Aorta (tissue), 5 donors: ENCODE data around the gene KCNK6. TPM values are rescaled to one million over a fixed set of nuclear protein-coding genes. Genes with fewer than 3 reads are reported as not detected.

Experiments
- ATAC-seq: fragments of 200-7000 bp; cut with Tn5 transposase; one replicate; pipeline ENCODE4 v1.9.1; 2022; ENCODE audit warnings: moderate library complexity; ENCODE audit not compliant: low FRiP score
- DNase-seq, 2 donors: peaks; one replicate each; pipeline ENCODE4 v3.0.0-alpha.2; 2020
- H3K27ac ChIP-seq, 2 donors: one replicate each; pipeline ENCODE4 v1.5.1; 2013; ENCODE audit warnings: low read length in 2 of 2, mild to moderate bottlenecking in 2 of 2, moderate library complexity in 2 of 2, control low read depth in 1 of 2, inconsistent platforms in 1 of 2, low read depth in 1 of 2
- H3K27me3 ChIP-seq, 2 donors: one replicate each; pipeline ENCODE4 v1.6.1; 2013; ENCODE audit warnings: control low read depth in 1 of 2, low read length in 1 of 2, mild to moderate bottlenecking in 1 of 2, moderate library complexity in 1 of 2; ENCODE audit not compliant: insufficient read depth in 2 of 2, control insufficient read depth in 1 of 2
- H3K36me3 ChIP-seq, 2 donors: one replicate each; pipeline ENCODE4 v1.6.1; 2013; ENCODE audit warnings: control low read depth in 1 of 2, low read length in 1 of 2, mild to moderate bottlenecking in 1 of 2; ENCODE audit not compliant: insufficient read depth in 2 of 2, control insufficient read depth in 1 of 2
- H3K4me1 ChIP-seq, 2 donors: one replicate each; pipeline ENCODE4 v1.6.1; 2013; ENCODE audit warnings: low read length in 2 of 2, control low read depth in 1 of 2, mild to moderate bottlenecking in 1 of 2, moderate library complexity in 1 of 2; ENCODE audit not compliant: insufficient read depth in 2 of 2, control insufficient read depth in 1 of 2
- H3K4me3 ChIP-seq, 2 donors: one replicate each; pipeline ENCODE4 v1.5.1; 2013; ENCODE audit warnings: low read length in 2 of 2, control low read depth in 1 of 2, mild to moderate bottlenecking in 1 of 2
- H3K9me3 ChIP-seq: one replicate; pipeline ENCODE4 v1.6.1; 2013; ENCODE audit warnings: mild to moderate bottlenecking, low read length; ENCODE audit not compliant: control insufficient read depth
- WGBS, 2 donors: extraction: QIAGEN DNeasy Blood & Tissue Kit; methylation state at CpG; one replicate each; pipeline ENCODE4 v1.1.7; 2013; 5-methylcytosine and 5-hydroxymethylcytosine counted together
- intact Hi-C, 2 donors: fragments of 100-400 bp; cut with DNase I; formaldehyde crosslinking; loops; one replicate each; pipeline versions ENCODE4 v1.14.2 to v1.15.0; 2022
- polyA plus RNA-seq, 2 donors: library from polyadenylated mRNA; stranded (reverse); fragments of 200-250 nt; gene quantifications; one replicate each; pipeline ENCODE4 v1.2.3, GENCODE V29; 2013
- total RNA-seq, 2 donors: library from RNA; stranded (reverse); fragmentation: NEBNext Ultra II Directional; extraction: Animal tissue kit (Norgen Biotek cat#: 25700); gene quantifications; one replicate each; pipeline ENCODE4 v1.2.1, GENCODE V29; 2021
- donor health status: healthy with polysubstance abuse.
- donor health status: Bipolar disorder and iron deficiency.
- donor health status: DM: no; HTN: no; CAD: no.
- donor health status: DM: no; HTN: no; CAD: no.
- donor health status: DM: yes; HTN: yes; CAD: no.

KCNK6 gene
- total and polyA plus RNA-seq, 4 donors, result 13.1 to 25.2 (median 21.1) TPM

DNA sequence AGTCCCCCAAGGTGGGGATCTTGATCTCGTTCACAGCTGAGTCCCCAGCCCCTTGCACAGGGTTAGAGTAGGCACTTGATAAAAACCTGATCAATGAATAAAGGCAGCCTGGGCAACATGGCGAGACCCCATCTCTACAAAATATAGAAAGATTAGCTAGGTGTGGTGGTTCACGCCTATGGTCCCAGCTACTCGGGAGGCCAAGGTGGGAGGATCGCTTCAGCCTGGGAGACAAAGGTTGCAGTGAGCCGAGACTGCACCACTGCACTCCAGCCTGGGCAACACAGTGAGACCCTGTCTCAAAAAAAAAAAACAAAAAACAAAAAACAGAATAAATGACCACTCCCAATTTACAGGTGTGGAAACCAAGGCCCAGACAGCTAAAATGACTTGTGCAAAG, 8.7 kb upstream of the KCNK6 start:
- no peaks in the 10 kb centered on the region for H3K27me3 ChIP-seq
- H3K36me3 ChIP-seq, result peaks cover 0 to 3% of the 10 kb centered on the region in 2 donors
- no peak overlapping the region for H3K27ac ChIP-seq
- ATAC-seq (no peak), DNase-seq (no peak)
- intact Hi-C loops, result no loop called here
- H3K4me3 ChIP-seq, result no peak overlapping the region
- H3K4me1 ChIP-seq, result no peaks in the 10 kb centered on the region
- 97 to 98% methylated on average over 6 of the region's 6 CpGs for WGBS, 2 donors
- H3K9me3 ChIP-seq, result no peaks in the 10 kb centered on the region

DNA sequence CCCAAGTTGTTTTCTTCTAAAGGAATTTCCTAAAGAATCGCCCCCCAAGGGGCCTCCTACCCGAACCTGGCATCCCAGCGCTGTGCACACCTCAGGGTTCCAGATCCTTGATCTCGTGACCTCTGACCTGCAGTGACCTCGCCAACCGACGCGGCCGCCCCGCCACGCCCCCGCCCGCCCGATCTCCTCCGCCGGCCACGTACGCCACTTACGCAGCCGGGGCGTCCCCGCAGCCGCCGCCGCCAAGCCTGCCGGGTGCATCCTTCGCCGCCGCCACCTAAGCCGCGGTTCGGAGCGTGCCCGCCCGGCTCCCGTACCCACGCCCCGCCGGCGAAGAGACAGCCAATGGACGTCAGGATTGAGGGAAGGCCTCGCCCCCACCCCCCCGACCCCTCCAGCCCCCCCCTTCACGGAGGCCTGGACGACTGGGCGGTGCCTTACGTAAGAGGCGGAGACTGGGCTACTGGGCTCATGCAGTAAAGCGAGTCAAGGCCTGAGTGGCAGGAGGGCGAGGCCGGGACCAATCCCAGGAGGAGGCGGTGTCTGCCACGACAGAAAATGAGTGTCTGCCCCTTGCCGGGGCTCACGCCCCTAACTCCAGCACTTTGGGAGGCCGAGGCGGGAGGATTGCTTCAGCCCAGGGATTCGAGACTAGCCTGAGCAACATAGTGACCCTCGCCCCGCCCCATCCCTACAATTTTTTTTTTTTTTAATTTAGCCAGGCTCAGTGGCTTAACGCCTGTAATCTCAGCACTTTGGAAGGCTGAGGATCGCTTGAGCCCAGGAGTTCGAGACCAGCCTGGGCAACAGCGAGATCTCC, 3.8 kb upstream of the KCNK6 start, which contains the start of gene YIF1B:
YIF1B (minus strand) TSS at position 291 of the 820 bp plus-strand sequence; CDS start at position 261, 30 bp downstream.
- 1% methylated on average over 60 to 64 of the region's 64 CpGs for WGBS, 2 donors
- H3K4me1 ChIP-seq, result no peaks in the 10 kb centered on the region
- ATAC-seq (peak; percentile 96), DNase-seq (peak; percentile 98)
- intact Hi-C loops, result loop anchor here (5.0 kb wide), 2 partner anchors 49 to 74 kb away; no protein-coding TSS in a partner anchor
- H3K9me3 ChIP-seq, result no peaks in the 10 kb centered on the region
- peak within 1 kb of the TSS; percentile 20 to 43 for H3K27ac ChIP-seq
- H3K36me3 ChIP-seq, result no peaks in the 10 kb centered on the region
- H3K4me3 ChIP-seq, result peak within 1 kb of the TSS; percentile 33 to 44
- no peaks in the 10 kb centered on the region for H3K27me3 ChIP-seq

DNA sequence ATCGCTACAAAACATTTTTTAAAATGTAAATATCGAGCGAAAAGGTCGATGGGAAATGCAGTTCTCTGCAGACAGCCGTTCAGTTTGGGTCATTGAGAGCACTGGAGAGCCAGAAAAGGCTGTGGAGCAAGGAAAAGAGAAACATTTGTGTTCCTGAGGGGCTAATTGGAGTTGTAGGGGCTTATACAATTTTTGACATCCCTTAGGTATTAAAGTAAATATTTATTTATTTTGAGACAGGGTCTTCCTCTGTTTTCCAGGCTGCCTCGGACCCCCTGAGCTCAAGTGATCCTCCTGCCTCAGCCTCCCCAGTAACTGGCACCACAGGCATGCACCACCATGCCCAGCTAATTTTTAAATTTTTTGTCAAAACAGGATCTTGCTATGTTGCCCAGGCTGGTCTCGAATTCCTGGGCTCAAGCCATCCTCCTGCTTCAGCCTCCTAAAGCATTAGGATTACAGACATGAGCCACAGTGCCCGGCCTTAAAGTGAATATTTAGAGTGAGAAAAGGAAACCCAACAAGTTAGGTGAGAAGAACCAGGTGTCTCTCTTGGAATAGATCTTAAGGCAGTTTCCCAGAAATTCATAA, 3.1 kb upstream of the KCNK6 start:
- Histone ChIP-seq H3K4me3 (no peak overlapping the region), H3K9me3 (no peaks in the 10 kb centered on the region), H3K36me3 (no peaks in the 10 kb centered on the region), H3K4me1 (no peaks in the 10 kb centered on the region), H3K27ac (peak overlapping the region; percentile 20 to 39), H3K27me3 (no peaks in the 10 kb centered on the region)
- WGBS, 2 donors, result 37 to 40% methylated on average over 8 of the region's 8 CpGs
- intact Hi-C loops, result loop anchor here (5.0 kb wide), 2 partner anchors 49 to 74 kb away; no protein-coding TSS in a partner anchor
- ATAC-seq, result no peak
- no peak for DNase-seq

DNA sequence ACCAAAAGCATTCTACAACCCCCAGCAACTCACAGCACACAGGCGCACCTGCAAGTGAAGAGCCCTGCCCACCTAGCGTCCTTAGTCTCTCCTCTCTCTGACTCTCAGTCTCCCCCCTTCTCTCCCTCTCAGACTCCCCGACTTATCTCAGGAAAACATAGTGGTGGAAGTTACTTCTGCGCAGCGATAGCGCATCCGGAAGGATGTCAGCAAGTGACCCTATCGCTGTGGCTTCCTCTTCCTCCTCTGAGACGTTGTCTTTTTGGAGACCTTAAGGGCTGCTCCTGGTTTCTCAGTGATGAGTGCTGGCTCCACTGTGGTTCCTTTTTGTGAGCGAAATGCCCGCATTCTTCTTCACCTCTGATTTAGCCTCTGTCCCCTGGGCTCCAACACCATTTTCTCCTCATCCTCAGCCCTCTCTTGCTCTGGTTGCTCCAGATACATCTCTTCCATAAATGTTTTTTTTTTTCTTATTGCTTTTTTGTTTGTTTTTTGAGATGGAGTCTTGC, 2.5 kb upstream of the KCNK6 start:
- peaks cover 0 to 5% of the 10 kb centered on the region in 2 donors for H3K4me1 ChIP-seq
- intact Hi-C loops, result loop anchor here (5.0 kb wide), 2 partner anchors 50 to 75 kb away; no protein-coding TSS in a partner anchor
- H3K27me3 ChIP-seq, result no peaks in the 10 kb centered on the region
- no peak overlapping the region for H3K4me3 ChIP-seq
- WGBS, 2 donors, result 86 to 87% methylated on average over 11 of the region's 11 CpGs
- ATAC-seq, result no peak
- DNase-seq, result no peak
- H3K36me3 ChIP-seq, result no peaks in the 10 kb centered on the region
- no peak overlapping the region for H3K27ac ChIP-seq
- no peaks in the 10 kb centered on the region for H3K9me3 ChIP-seq

DNA sequence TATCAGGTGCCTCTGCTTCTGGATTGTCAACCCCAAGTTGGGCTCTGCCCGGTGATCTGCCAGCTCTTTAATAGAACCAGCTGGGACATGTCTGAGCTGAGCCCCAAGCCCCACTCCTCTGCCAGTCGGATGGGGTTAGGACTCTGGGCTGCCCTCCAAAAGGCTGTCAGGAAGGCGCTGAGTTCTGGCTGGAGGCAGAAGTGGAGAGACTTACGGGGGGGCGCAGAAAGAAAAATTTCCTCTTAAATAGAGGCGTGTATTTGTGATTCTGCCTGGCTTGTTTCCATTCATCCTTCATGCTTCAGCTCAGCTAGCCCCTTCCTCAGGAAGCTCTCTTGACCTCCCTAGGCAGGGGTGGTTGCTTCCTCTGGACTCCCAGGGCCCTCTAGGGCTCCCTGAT, 985 bp upstream of the KCNK6 start:
- H3K4me1 ChIP-seq, result peaks cover 0 to 5% of the 10 kb centered on the region in 2 donors
- 4 to 5% methylated on average over 6 of the region's 6 CpGs for WGBS, 2 donors
- DNase-seq (no peak), ATAC-seq (no peak)
- peak overlapping the region in 1 of 2 donors; percentile 45 for H3K27ac ChIP-seq
- intact Hi-C loops, result loop anchor here (5.0 kb wide), 2 partner anchors 51 to 76 kb away; no protein-coding TSS in a partner anchor
- H3K9me3 ChIP-seq, result no peaks in the 10 kb centered on the region
- no peaks in the 10 kb centered on the region for H3K36me3 ChIP-seq
- H3K4me3 ChIP-seq, result no peak overlapping the region
- no peaks in the 10 kb centered on the region for H3K27me3 ChIP-seq

DNA sequence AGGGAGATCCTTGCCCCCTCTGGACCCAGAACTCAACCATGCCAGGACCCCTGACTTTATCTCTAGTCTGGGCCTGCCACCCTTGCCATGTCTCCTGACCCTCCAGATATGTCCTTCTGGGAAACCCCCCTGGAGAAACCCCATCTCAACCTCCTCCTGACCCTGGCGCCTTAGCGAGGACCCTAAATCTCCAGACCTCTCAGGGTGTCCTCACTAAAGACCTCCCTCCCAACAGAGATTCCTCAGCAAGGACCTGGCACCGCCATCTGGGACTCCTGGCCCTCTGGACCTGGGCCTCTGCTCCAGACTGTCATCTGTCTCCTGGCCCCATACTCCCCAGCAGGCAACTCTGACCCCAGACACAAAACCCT, 1.3 kb downstream of the KCNK6 start:
- WGBS, 2 donors, result 61 to 88% methylated on average over 3 of the region's 3 CpGs
- DNase-seq (no peak), ATAC-seq (no peak)
- H3K4me1 ChIP-seq, result peaks cover 0 to 5% of the 10 kb centered on the region in 2 donors
- H3K36me3 ChIP-seq, result peaks cover 0 to 2% of the 10 kb centered on the region in 2 donors
- H3K9me3 ChIP-seq, result no peaks in the 10 kb centered on the region
- peak overlapping the region; percentile 67 to 83 for H3K4me3 ChIP-seq
- intact Hi-C loops, result loop anchor here (5.0 kb wide), 2 partner anchors 54 to 79 kb away; no protein-coding TSS in a partner anchor
- H3K27me3 ChIP-seq, result no peaks in the 10 kb centered on the region
- H3K27ac ChIP-seq, result peak overlapping the region in 1 of 2 donors; percentile 43

DNA sequence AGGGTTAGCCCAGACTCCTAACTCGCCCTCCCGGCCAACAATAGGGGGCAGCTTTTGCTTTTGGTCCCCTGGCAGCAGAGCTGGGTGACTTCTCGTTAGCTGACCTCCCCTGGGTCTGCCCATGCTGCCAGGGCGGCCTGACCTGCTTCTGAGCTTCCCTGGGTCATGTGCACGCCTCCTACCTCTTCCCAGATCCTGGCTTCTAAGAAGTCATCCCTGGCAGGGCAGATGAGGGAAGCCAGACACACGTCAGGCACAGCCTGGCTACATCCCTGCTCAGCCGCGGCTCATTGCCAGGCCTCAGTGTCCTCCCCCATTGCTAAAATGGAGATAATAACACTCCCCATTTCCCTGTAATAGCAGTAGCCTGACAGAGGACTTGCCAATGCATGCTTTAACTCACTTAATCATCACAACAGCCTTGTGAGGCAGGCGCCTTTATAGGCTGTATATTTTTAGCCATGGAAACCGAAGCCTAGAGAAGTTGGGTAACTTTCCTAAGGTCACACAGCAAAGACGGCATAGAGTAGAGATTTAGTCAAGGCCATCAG, 2.1 kb downstream of the KCNK6 start:
- Histone ChIP-seq H3K4me1 (peaks cover 0 to 5% of the 10 kb centered on the region in 2 donors), H3K9me3 (no peaks in the 10 kb centered on the region), H3K4me3 (peak overlapping the region in 1 of 2 donors; percentile 67), H3K27ac (peak overlapping the region in 1 of 2 donors; percentile 43), H3K36me3 (peaks cover 0 to 4% of the 10 kb centered on the region in 2 donors), H3K27me3 (no peaks in the 10 kb centered on the region)
- DNase-seq, result peak in 1 of 2 donors; percentile 72
- peak; percentile 38 for ATAC-seq
- intact Hi-C loops, result loop anchor here (5.0 kb wide), 2 partner anchors 54 to 79 kb away; no protein-coding TSS in a partner anchor
- WGBS, 2 donors, result 16 to 19% methylated on average over 11 of the region's 11 CpGs

DNA sequence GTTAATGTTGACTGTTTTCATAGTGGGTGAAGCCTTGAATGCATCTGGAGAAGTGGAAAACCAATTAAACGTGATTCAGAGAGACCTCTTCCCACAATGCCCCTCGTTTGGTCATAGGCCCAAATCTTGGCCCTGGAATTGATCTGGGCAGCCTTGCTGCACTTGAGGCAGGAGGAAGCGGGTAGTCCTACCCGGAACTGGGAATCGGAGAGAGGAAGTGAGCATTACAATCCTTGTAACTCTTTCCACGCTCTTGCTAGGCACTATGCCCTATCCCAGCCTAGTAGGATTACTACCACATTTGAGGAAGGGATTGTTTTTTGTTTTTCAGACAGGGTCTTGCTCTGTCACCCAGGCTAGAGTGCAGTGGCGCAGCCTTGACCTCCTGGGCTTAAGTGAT, 3.6 kb downstream of the KCNK6 start:
- intact Hi-C loops, result loop anchor here (5.0 kb wide), 2 partner anchors 56 to 81 kb away; no protein-coding TSS in a partner anchor
- H3K27ac ChIP-seq, result peak overlapping the region in 1 of 2 donors; percentile 23
- peaks cover 0 to 14% of the 10 kb centered on the region in 2 donors for H3K36me3 ChIP-seq

More for the DNA sequence above, 3.6 kb downstream of the KCNK6 start:
- ATAC-seq, result no peak
- no peaks in the 10 kb centered on the region for H3K9me3 ChIP-seq
- no peak overlapping the region for H3K4me3 ChIP-seq
- H3K4me1 ChIP-seq, result peaks cover 0 to 5% of the 10 kb centered on the region in 2 donors
- DNase-seq, result no peak
- 65 to 71% methylated on average over 7 of the region's 7 CpGs for WGBS, 2 donors
- no peaks in the 10 kb centered on the region for H3K27me3 ChIP-seq
